Panc1 (cell line): Measurements from ENCODE around the gene ZNF804A. TPM values are rescaled to one million over a fixed set of nuclear protein-coding genes. Genes with fewer than 3 reads are reported as not detected.

Experiments
- ATAC-seq: fragments of 200-7000 bp; cut with Tn5 transposase; 2 replicates; pipeline ENCODE4 v1.9.1; 2020; ENCODE audit warnings: mild to moderate bottlenecking, moderate library complexity
- BruUV-seq: library from RNA; stranded (reverse); fragments of 400-500 nt; replicated peaks from 2 replicates; lab custom pipeline; 2021; lab: Mats Ljungman, UMichigan
- CTCF ChIA-PET: fragments of 300-600 bp; sonication (Branson Sonifier 250); formaldehyde crosslinking; loops from one replicate; lab custom pipeline; 2022; ENCODE audit warnings: antibody characterized with exemption; lab: Charles Lee
- POLR2A ChIA-PET: fragments of 300-600 bp; sonication (Branson Sonifier 250); formaldehyde crosslinking; loops from one replicate; lab custom pipeline; 2022; ENCODE audit warnings: antibody characterized with exemption; lab: Charles Lee
- DNase-seq: peaks from one replicate; pipeline ENCODE4 v3.0.0-alpha.2; 2010; ENCODE audit warnings: low read depth, low spot score
- H3K27ac ChIP-seq: 2 replicates; pipeline ENCODE4 v1.5.1; 2011; ENCODE audit warnings: mild to moderate bottlenecking, low read length, inconsistent platforms
- H3K27me3 ChIP-seq: fragments of 200-500 bp; sonication (Bioruptor generic); 2 replicates; pipeline ENCODE4 v1.6.0; 2014; ENCODE audit warnings: low read length, inconsistent platforms; ENCODE audit not compliant: control insufficient read depth, insufficient read depth
- H3K36me3 ChIP-seq: fragments of 200-500 bp; sonication (Bioruptor generic); 2 replicates; pipeline ENCODE4 v1.5.1; 2014; ENCODE audit warnings: inconsistent platforms, mild to moderate bottlenecking, low read length, moderate library complexity; ENCODE audit not compliant: control insufficient read depth, insufficient read depth
- H3K4me1 ChIP-seq: 2 replicates; pipeline ENCODE4 v1.5.1; 2011; ENCODE audit warnings: inconsistent platforms, mild to moderate bottlenecking, low read length, moderate library complexity; ENCODE audit not compliant: control insufficient read depth, insufficient read depth
- H3K4me3 ChIP-seq, 2 experiments: 2 replicates each; pipeline ENCODE4 v1.5.1; 2011 to 2012; ENCODE audit warnings: low read depth in 2 of 2, low read length in 2 of 2, mild to moderate bottlenecking in 2 of 2, inconsistent platforms in 1 of 2, moderate library complexity in 1 of 2
- H3K9me3 ChIP-seq: fragments of 200-500 bp; sonication (Bioruptor generic); 2 replicates; pipeline ENCODE4 v1.5.1; 2014; ENCODE audit warnings: low read depth, mild to moderate bottlenecking, inconsistent platforms, low read length, moderate library complexity; ENCODE audit not compliant: control insufficient read depth, insufficient read depth
- CTCF ChIP-seq: fragments of 450-650 bp; IDR thresholded peaks from 2 replicates; pipeline ENCODE4 v1.5.1; 2017; ENCODE audit warnings: mild to moderate bottlenecking
- REST ChIP-seq, 2 experiments: IDR thresholded peaks; 2 replicates each; pipeline ENCODE4 v1.6.1; 2011 to 2012; ENCODE audit warnings: low read depth in 2 of 2, control low read depth in 1 of 2, low read length in 1 of 2, mild to moderate bottlenecking in 1 of 2, moderate library complexity in 1 of 2; ENCODE audit not compliant: insufficient read depth in 1 of 2
- SIN3A ChIP-seq: IDR thresholded peaks from 2 replicates; pipeline ENCODE4 v1.6.1; 2012; ENCODE audit warnings: low read depth, mild to moderate bottlenecking, low read length, moderate library complexity, borderline replicate concordance; ENCODE audit not compliant: insufficient read depth
- TCF7L2 ChIP-seq: IDR thresholded peaks from 2 replicates; pipeline ENCODE4 v1.6.1; 2011; ENCODE audit warnings: mild to moderate bottlenecking, low read depth, low read length, inconsistent platforms
- in situ Hi-C: cut with HindIII; loops from 2 replicates; pipeline ENCODE4 v1.10.0; 2016; ENCODE audit warnings: low sequenced_read_pairs, low pct_unique_long_range_greater_than_20kb
- intact Hi-C: fragments of 100-400 bp; cut with micrococcal nuclease; formaldehyde crosslinking; loops from one replicate; pipeline ENCODE4 v1.10.0; 2022; ENCODE audit not compliant: unreplicated experiment
- total RNA-seq: library from RNA; stranded (reverse); gene quantifications from one replicate; pipeline ENCODE4 v1.2.1, GENCODE V29; 2021; ENCODE audit not compliant: unreplicated experiment

ZNF804A gene
- total RNA-seq, 1 experiment from 2014 or later: 2.2 TPM

- ChIA-PET CTCF (no interaction called here), POLR2A (no interaction called here)
- DNase-seq: no peak
- Histone ChIP-seq H3K27ac (no peak overlapping the region), H3K4me1 (no peaks in the 10 kb centered on the region), H3K9me3 (peaks cover 11% of the 10 kb centered on the region; the same call in 1 of the 2 replicates), H3K27me3 (no peaks in the 10 kb centered on the region), H3K36me3 (no peaks in the 10 kb centered on the region; the same call in 1 of the 2 replicates), H3K4me3 (no peak overlapping the region)
- intact Hi-C loops: no loop called here
- ATAC-seq: no peak
- in situ Hi-C loops: no loop called here
- TF ChIP-seq REST (IDR thresholded peaks at IDR 0.05; ENCODE audit: insufficient read depth in 1 of 2, low read depth in 2 of 2, low read length in 1 of 2) (no peak), TCF7L2 (no peak), SIN3A (no peak)
- BruUV-seq: no TSS peak
These were observed 262.4 kb downstream of the ZNF804A start for GRCh38 chr2:184860744-184861143.

- ATAC-seq: no peak
- CTCF ChIA-PET: no interaction called here
- DNase-seq: no peak
- Histone ChIP-seq H3K27me3 (no peaks in the 10 kb centered on the region), H3K27ac (no peak overlapping the region), H3K9me3 (no peaks in the 10 kb centered on the region), H3K4me1 (no peaks in the 10 kb centered on the region), H3K36me3 (no peaks in the 10 kb centered on the region; the same call in 1 of the 2 replicates), H3K4me3 (no peak overlapping the region)
- BruUV-seq: no TSS peak
- intact Hi-C loops (no loop called here), in situ Hi-C loops (no loop called here)
- POLR2A ChIA-PET: no interaction called here
- no peak for TF ChIP-seq SIN3A
- no peak for TF ChIP-seq CTCF
- no peak for TF ChIP-seq TCF7L2
- TF ChIP-seq REST (IDR thresholded peaks at IDR 0.05; ENCODE audit: insufficient read depth in 1 of 2, low read depth in 2 of 2, low read length in 1 of 2): no peak
These were observed 276.9 kb downstream of the ZNF804A start for GRCh38 chr2:184875212-184875611.
